Right lobe of liver (tissue), 6 donors: Measurements from ENCODE around the gene SURF4. TPM values are rescaled to one million over a fixed set of nuclear protein-coding genes. Genes with fewer than 3 reads are reported as not detected.

Experiments used
- ATAC-seq, 4 donors: fragments of 200-7000 bp; cut with Tn5 transposase; one replicate each; pipeline ENCODE4 v1.9.1; 2020; ENCODE audit warnings: mild to moderate bottlenecking in 4 of 4, moderate library complexity in 4 of 4
- DNase-seq, 3 donors: peaks; one replicate each; pipeline ENCODE4 v3.0.0-alpha.2; 2020
- H3K27ac ChIP-seq, 3 donors: fragments of 200-600 bp; one replicate each; pipeline ENCODE4 v1.8.0; 2022
- H3K27me3 ChIP-seq, 2 donors: fragments of 200-600 bp; one replicate each; pipeline ENCODE4 v1.8.0; 2022
- H3K36me3 ChIP-seq, 4 donors: fragments of 200-600 bp; sonication (generic) in 1 of 4; one replicate each; pipeline versions ENCODE4 v1.5.1 to v1.8.0; 2017 to 2022; ENCODE audit warnings: control low read depth in 1 of 4
- H3K4me1 ChIP-seq, 4 donors: fragments of 200-600 bp; sonication (generic) in 1 of 4; one replicate each; pipeline versions ENCODE4 v1.5.1 to v1.8.0; 2017 to 2022; ENCODE audit warnings: control low read depth in 1 of 4
- H3K4me3 ChIP-seq, 3 donors: fragments of 200-600 bp; one replicate each; pipeline ENCODE4 v1.8.0; 2022
- H3K9me3 ChIP-seq, 4 donors: fragments of 200-600 bp; sonication (generic) in 1 of 4; one replicate each; pipeline versions ENCODE4 v1.5.1 to v1.8.0; 2017 to 2022; ENCODE audit warnings: control low read depth in 1 of 4
- POLR2A ChIP-seq: fragments of 450-650 bp; IDR thresholded peaks from one replicate; pipeline ENCODE4 v1.6.1; 2017; ENCODE audit warnings: antibody characterized with exemption, mild to moderate bottlenecking
- WGBS: methylation state at CpG from one replicate; pipeline ENCODE4 v1.1.6; 2018; ENCODE audit warnings: low coverage, low lambda C conversion rate; ENCODE audit not compliant: insufficient coverage; ENCODE audit errors: missing lambda C conversion rate; 5-methylcytosine and 5-hydroxymethylcytosine counted together
- intact Hi-C, 2 donors: fragments of 100-400 bp; cut with DNase I; formaldehyde crosslinking; loops; one replicate each; pipeline versions ENCODE4 v1.11.2 to v1.14.1; 2022
- total RNA-seq, 6 experiments: library from RNA; depleted of rRNA in 2 of 6; stranded (reverse); fragments of >200 nt in 2 of 6; fragmentation: NEBNext Ultra II Directional in 3 of 6; extraction: Animal tissue kit (Norgen Biotek cat#: 25700) in 3 of 6; gene quantifications; one replicate each; pipeline versions ENCODE4 v1.1.0 to v1.2.4, GENCODE V29; 2016 to 2023
- TF ChIP-seq, protein P1 (sequence below), 4 donors: fragments of 200-600 bp in 3 of 4; fragments of 450-650 bp in 1 of 4; IDR thresholded peaks; one replicate each; pipeline versions ENCODE4 v1.5.1 to v1.8.0; 2016 to 2022; ENCODE audit warnings: antibody characterized with exemption in 4 of 4, mild to moderate bottlenecking in 2 of 4
- donor health status: DM: no; HTN: yes; CAD: no.
- donor health status: DM: no; HTN: no; CAD: no.
- donor health status: DM: no; HTN: no; CAD: no.
- donor health status: DM: no; HTN: yes; CAD: no.
- donor health status: DM: no; HTN: yes; CAD: no.

Gene SURF4
- total RNA-seq, 6 experiments from 2014 or later = 181 to 243 (median 213) TPM

DNA sequence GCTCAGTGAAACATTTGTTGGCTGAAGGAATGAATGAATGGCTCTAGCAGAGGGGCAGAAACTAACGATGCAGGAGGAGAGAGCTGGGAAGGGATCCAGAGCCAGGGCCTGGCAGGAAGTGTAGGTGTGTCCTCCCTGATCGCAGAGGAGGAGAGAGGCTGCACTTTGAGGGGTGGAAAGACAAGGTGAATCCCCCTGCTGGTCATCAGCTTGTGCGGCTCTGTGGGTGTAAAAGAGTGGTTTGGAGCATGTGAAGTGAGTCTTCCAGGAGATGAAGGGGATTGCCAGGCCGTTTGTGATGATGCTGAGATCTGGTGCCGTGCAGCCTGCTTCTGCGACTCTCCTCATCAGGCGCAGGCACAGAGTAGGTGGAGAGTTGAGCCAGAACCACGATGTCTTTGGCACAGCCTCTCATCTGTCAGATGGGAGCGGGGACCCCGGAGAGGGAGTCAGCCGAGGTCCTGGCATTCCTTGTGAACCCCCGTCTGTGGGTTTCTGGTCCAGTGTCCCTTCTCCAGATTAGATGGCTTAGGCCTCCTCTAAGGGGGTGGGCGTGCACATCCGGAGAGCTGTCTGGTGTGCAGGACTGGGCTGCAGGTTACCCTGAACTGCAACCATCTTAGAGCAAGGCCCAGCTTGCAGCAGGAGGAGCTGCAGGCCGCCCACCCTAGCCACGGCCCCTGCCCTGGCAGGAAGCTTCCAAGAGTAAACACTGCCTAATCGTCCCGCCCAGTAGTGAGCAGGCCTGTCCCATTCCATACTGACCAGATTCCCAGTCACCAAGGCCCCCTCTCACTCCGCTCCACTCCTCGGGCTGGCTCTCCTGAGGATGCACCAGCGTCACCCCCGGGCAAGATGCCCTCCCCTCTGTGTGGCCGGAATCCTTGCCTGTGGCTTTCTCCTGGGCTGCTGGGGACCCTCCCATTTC, 46.0 kb upstream of the SURF4 start, which contains the start of gene ADAMTS13:
Gene ADAMTS13 (plus strand): TSS at position 753 of the 928 bp plus-strand sequence. CDS start 77 bp downstream, at position 830.
- WGBS = 54% methylated on average over 8 of the region's 23 CpGs
- intact Hi-C loops = no loop called here
- H3K27me3 ChIP-seq = no peaks in the 10 kb centered on the region
- peak in 1 of 4 donors; percentile 2 for ATAC-seq
- no peak for DNase-seq
- H3K9me3 ChIP-seq = no peaks in the 10 kb centered on the region
- H3K36me3 ChIP-seq = no peaks in the 10 kb centered on the region
- H3K4me1 ChIP-seq = peaks cover 0 to 8% (median 1%) of the 10 kb centered on the region in 4 donors
- H3K27ac ChIP-seq = no peak within 1 kb of the TSS
- TF ChIP-seq, protein P1, sequence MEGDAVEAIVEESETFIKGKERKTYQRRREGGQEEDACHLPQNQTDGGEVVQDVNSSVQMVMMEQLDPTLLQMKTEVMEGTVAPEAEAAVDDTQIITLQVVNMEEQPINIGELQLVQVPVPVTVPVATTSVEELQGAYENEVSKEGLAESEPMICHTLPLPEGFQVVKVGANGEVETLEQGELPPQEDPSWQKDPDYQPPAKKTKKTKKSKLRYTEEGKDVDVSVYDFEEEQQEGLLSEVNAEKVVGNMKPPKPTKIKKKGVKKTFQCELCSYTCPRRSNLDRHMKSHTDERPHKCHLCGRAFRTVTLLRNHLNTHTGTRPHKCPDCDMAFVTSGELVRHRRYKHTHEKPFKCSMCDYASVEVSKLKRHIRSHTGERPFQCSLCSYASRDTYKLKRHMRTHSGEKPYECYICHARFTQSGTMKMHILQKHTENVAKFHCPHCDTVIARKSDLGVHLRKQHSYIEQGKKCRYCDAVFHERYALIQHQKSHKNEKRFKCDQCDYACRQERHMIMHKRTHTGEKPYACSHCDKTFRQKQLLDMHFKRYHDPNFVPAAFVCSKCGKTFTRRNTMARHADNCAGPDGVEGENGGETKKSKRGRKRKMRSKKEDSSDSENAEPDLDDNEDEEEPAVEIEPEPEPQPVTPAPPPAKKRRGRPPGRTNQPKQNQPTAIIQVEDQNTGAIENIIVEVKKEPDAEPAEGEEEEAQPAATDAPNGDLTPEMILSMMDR (IDR thresholded peaks at IDR 0.05) = no peak
- TF ChIP-seq POLR2A = no peak
- peak within 1 kb of the TSS in 2 of 3 donors; percentile 6 to 11 for H3K4me3 ChIP-seq

DNA sequence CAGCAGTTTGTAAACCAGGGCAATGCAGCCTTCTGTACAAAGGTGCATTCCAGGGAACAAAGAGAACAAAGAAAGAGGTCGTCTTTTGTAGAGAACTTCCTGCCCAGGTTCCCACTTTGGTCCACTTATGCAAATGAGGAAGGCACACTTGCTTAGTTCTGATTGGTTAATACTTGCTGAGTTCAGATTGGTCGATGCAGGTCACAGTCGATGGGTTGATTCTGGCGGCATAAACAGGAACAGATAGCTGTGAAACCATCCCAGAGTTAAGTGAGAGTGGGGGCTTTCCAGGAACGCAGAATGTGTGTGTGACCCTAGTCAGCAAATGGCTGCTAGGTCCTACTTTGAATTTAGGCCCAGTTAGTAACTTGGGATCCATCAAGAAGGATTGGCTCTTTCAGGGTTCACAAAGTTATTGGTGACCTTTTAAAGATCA, 44.5 kb upstream of the SURF4 start:
- WGBS = 75% methylated on average over 5 of the region's 5 CpGs
- ATAC-seq = no peak
- Histone ChIP-seq H3K27ac (no peak overlapping the region), H3K4me1 (peaks cover 0 to 22% (median 7%) of the 10 kb centered on the region in 4 donors), H3K27me3 (no peaks in the 10 kb centered on the region), H3K4me3 (no peak overlapping the region), H3K36me3 (no peaks in the 10 kb centered on the region), H3K9me3 (no peaks in the 10 kb centered on the region)
- TF ChIP-seq, protein P1 (IDR thresholded peaks at IDR 0.05) = no peak
- no peak for TF ChIP-seq POLR2A
- no peak for DNase-seq
- intact Hi-C loops = no loop called here

DNA sequence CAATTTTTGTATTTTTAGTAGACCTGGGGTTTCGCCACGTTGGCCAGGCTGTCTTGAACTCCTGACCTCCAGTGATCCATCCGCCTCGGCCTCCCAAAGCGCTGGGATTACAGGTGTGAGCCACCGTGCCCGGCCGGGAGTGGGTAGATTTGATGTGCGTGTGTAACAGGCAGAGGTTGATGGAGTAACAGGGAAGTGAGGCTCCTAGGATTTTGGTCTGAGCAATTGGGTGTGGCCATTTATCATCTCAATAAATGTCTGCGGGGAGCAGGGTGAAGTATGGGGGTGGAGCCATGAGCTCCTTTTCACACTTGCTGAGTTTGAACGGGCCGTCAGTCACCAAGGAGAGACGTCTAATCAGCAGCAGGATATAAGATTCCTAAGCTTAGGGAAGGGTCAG, 43.1 kb upstream of the SURF4 start:
- TF ChIP-seq, protein P1 (IDR thresholded peaks at IDR 0.05) = no peak
- no peak for TF ChIP-seq POLR2A
- ATAC-seq (no peak), DNase-seq (no peak)
- Histone ChIP-seq H3K4me3 (no peak overlapping the region), H3K27ac (no peak overlapping the region), H3K9me3 (no peaks in the 10 kb centered on the region), H3K27me3 (no peaks in the 10 kb centered on the region), H3K4me1 (peaks cover 0 to 22% (median 7%) of the 10 kb centered on the region in 4 donors), H3K36me3 (peaks cover 0 to 10% (median 3%) of the 10 kb centered on the region in 4 donors)
- intact Hi-C loops = no loop called here
- WGBS = 70% methylated on average over 13 of the region's 13 CpGs

DNA sequence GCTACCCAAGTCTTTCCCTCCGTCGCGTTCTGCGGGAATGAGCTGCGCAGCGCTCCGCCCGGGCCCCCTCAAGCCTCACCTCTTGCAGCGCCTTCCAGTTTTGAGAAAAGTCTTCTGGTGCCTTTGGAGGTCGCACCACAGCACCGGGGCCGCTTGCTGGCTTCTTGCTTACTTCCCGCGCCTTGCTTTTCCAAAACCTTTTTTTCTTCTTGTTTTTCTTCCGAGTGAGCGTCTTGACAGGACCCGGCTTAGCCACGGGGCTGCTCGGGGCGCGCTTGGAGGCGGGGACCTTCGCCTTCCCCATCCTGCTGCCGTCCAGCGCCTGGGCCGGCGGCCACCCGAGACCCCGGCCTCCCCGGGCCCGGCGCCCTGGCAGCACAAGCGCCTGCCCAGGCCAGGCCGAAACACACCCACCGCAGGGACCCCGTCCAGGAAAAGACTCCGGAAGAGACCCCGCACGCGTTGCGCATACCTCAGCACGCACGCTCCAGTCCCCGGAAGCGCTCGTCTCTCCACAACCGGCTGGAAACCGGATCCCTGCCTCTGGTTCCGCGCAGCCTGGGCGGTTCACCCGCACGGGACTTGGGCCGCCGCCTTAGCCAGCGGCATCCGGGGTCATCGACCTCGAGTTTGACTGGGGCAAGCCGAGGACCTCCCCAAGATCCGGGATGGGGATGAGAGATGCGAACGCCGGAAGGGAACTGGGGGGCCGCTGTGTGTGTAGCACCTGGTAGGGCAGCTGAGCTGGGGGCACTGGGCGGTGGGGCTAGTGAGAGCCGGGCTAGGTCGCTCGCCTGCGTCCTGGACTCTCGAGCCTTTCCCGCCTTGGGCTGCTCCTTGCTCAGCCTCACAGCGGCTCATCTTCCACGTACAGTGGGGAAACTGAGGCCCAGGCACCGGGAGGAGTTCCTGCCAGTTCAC, 41.9 kb upstream of the SURF4 start, which contains the start of gene REXO4:
Gene REXO4 (minus strand): TSS at position 470 of the 921 bp plus-strand sequence. CDS start 166 bp downstream, at position 304.
- Histone ChIP-seq H3K36me3 (peaks cover 0 to 20% (median 3%) of the 10 kb centered on the region in 4 donors), H3K4me3 (peak within 1 kb of the TSS; percentile 89 to 97 (median 94)), H3K9me3 (no peaks in the 10 kb centered on the region), H3K27ac (peak within 1 kb of the TSS; percentile 49 to 63 (median 61)), H3K4me1 (peaks cover 0 to 22% (median 7%) of the 10 kb centered on the region in 4 donors), H3K27me3 (no peaks in the 10 kb centered on the region)
- ATAC-seq = peak; percentile 91 to 96 (median 94)
- intact Hi-C loops = no loop called here
- DNase-seq = peak; percentile 76 to 88 (median 88)
- under 1% methylated on average over 43 of the region's 75 CpGs for WGBS
- TF ChIP-seq, protein P1 (IDR thresholded peaks at IDR 0.05) = no peak
- TF ChIP-seq POLR2A = peak; percentile 51
